Keratinocyte (primary cell): ENCODE results near the gene GDA. TPM values are rescaled to one million over a fixed set of nuclear protein-coding genes. Genes with fewer than 3 reads are reported as not detected.

Source experiments
- DNase-seq: peaks from one replicate; pipeline ENCODE4 v3.0.0-alpha.2; 2011; ENCODE audit warnings: low read depth, missing footprints, low spot score
- FAIRE-seq: peaks from 2 replicates; lab custom pipeline; 2011; peaks lifted over from hg19 to GRCh38; lab: Jason Lieb, UNC
- H2AFZ ChIP-seq: 2 replicates; pipeline ENCODE4 v1.6.0; 2012; ENCODE audit warnings: low read length, control low read depth, inconsistent platforms; ENCODE audit not compliant: control insufficient read depth
- H3K27ac ChIP-seq: 2 replicates; pipeline ENCODE4 v1.5.1; 2011; ENCODE audit warnings: low read length; ENCODE audit not compliant: control insufficient read depth, insufficient read depth
- H3K27me3 ChIP-seq: 3 replicates; pipeline ENCODE4 v1.6.0; 2011; ENCODE audit warnings: low read length; ENCODE audit not compliant: control insufficient read depth, insufficient read depth; ENCODE audit errors: extremely low read depth
- H3K36me3 ChIP-seq, 2 experiments: 2 replicates in 1 of 2; 3 replicates in 1 of 2; pipeline ENCODE4 v1.5.1; 2011; ENCODE audit warnings: low read length in 2 of 2, mild to moderate bottlenecking in 1 of 2; ENCODE audit not compliant: control insufficient read depth in 2 of 2, insufficient read depth in 2 of 2; ENCODE audit errors: extremely low read depth in 1 of 2
- H3K4me1 ChIP-seq: 3 replicates; pipeline ENCODE4 v1.5.1; 2011; ENCODE audit warnings: low read length; ENCODE audit not compliant: control insufficient read depth, insufficient read depth; ENCODE audit errors: extremely low read depth
- H3K4me2 ChIP-seq: 3 replicates; pipeline ENCODE4 v1.6.0; 2011; ENCODE audit warnings: low read depth, low read length; ENCODE audit not compliant: control insufficient read depth, insufficient read depth; ENCODE audit errors: extremely low read depth
- H3K4me3 ChIP-seq, 3 experiments: fragments of 200-600 bp in 1 of 3; sonication (generic) in 1 of 3; 2 replicates in 2 of 3; 3 replicates in 1 of 3; pipeline ENCODE4 v1.5.1; 2011 to 2016; ENCODE audit warnings: low read length in 3 of 3, mild to moderate bottlenecking in 3 of 3, control low read depth in 2 of 3, inconsistent platforms in 1 of 3, low read depth in 1 of 3, mixed read lengths in 1 of 3, mixed run types in 1 of 3, moderate library complexity in 1 of 3; ENCODE audit not compliant: control insufficient read depth in 2 of 3, insufficient read depth in 2 of 3; ENCODE audit errors: extremely low read depth in 1 of 3
- H3K79me2 ChIP-seq: 2 replicates; pipeline ENCODE4 v1.6.0; 2012; ENCODE audit warnings: low read length; ENCODE audit not compliant: control insufficient read depth, insufficient read depth
- H3K9ac ChIP-seq: 3 replicates; pipeline ENCODE4 v1.6.0; 2011; ENCODE audit warnings: low read length; ENCODE audit not compliant: control insufficient read depth, insufficient read depth; ENCODE audit errors: extremely low read depth
- H3K9me1 ChIP-seq: 3 replicates; pipeline ENCODE4 v1.6.0; 2011; ENCODE audit warnings: low read length; ENCODE audit not compliant: control insufficient read depth, insufficient read depth; ENCODE audit errors: extremely low read depth
- H3K9me3 ChIP-seq: 2 replicates; pipeline ENCODE4 v1.5.1; 2012; ENCODE audit warnings: low read depth, low read length; ENCODE audit not compliant: control insufficient read depth
- H4K20me1 ChIP-seq: 3 replicates; pipeline ENCODE4 v1.6.0; 2011; ENCODE audit warnings: low read length; ENCODE audit not compliant: control insufficient read depth, insufficient read depth; ENCODE audit errors: extremely low read depth
- EZH2 ChIP-seq: IDR thresholded peaks from one replicate; pipeline ENCODE4 v1.6.1; 2012; ENCODE audit warnings: inconsistent platforms, mild to moderate bottlenecking, low read length, moderate library complexity
- dilution Hi-C: fragments of 300-500 bp; cut with MboI; formaldehyde crosslinking; loops from one replicate; pipeline ENCODE4 v1.7.0; 2020; ENCODE audit warnings: low sequenced_read_pairs; ENCODE audit not compliant: extremely low pct_ligation_motif_present
- polyA plus RNA-seq, 5 experiments: library from polyadenylated mRNA; depleted of rRNA in 3 of 5; stranded (reverse) in 3 of 5; stranded (forward) in 1 of 5; unstranded in 1 of 5; fragments of >200 nt; gene quantifications; 1 replicate in 1 of 5; 2 replicates in 3 of 5; 3 replicates in 1 of 5; pipeline versions ENCODE4 v1.2.1 to v1.2.3, GENCODE V29; 2011 to 2012; ENCODE audit warnings: missing spikeins in 2 of 5, low read depth in 1 of 5, low replicate concordance in 1 of 5
- small RNA-seq, 3 experiments: library from RNA; depleted of rRNA; stranded (forward); fragments of <200 nt; gene quantifications; one replicate each; pipeline ENCODE3, GENCODE V24; 2012; ENCODE audit warnings: low read depth in 3 of 3, low replicate concordance in 1 of 3; ENCODE audit not compliant: insufficient read length in 3 of 3
- TF ChIP-seq, protein P1 (sequence below), 3 experiments: IDR thresholded peaks in 1 of 3; conservative IDR thresholded peaks in 1 of 3; optimal IDR thresholded peaks in 1 of 3; 2 replicates in 2 of 3; 3 replicates in 1 of 3; pipeline versions ENCODE3 to v1.5.1; 2011; ENCODE audit warnings: low read length in 3 of 3, mild to moderate bottlenecking in 3 of 3, moderate library complexity in 2 of 3, control low read depth in 1 of 3, inconsistent platforms in 1 of 3; ENCODE audit not compliant: insufficient read depth in 2 of 3; ENCODE audit errors: extremely low read depth in 1 of 3

GDA gene
- polyA plus RNA-seq, 1 donor (not counting 4 experiments of a cell fraction or from before 2014, with no cell fraction given): 0.75 TPM

DNA sequence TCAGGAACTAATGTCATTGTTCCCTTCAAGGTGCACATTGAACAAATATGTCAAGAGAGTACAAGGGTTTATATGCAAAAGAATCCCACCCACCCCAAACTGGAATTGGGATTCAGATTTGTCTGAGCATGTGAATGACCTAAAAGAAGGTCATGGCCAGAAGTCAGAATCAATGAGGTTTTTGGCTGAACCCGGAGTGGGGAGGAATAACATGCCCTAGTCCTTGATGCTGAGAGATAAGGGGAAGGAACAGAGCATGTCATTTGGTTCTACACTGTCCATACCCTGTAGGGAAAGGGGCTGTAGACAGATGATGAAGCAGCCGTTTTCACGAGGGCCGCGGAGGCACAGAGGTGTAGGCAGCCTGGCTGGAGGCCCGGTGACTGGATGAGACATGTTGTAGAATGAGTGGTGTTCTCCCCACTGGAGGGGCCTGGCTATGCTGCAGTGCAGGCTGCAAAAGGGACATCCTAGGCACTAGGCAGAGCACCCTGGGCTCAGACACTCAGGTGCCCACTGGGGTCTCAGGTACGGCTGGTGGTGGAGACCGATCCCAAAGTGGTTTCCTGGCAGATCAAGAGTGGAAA lies 149.9 kb downstream of the GDA start:
- no peaks in the 10 kb centered on the region for H3K36me3 ChIP-seq
- TF ChIP-seq, protein P1, sequence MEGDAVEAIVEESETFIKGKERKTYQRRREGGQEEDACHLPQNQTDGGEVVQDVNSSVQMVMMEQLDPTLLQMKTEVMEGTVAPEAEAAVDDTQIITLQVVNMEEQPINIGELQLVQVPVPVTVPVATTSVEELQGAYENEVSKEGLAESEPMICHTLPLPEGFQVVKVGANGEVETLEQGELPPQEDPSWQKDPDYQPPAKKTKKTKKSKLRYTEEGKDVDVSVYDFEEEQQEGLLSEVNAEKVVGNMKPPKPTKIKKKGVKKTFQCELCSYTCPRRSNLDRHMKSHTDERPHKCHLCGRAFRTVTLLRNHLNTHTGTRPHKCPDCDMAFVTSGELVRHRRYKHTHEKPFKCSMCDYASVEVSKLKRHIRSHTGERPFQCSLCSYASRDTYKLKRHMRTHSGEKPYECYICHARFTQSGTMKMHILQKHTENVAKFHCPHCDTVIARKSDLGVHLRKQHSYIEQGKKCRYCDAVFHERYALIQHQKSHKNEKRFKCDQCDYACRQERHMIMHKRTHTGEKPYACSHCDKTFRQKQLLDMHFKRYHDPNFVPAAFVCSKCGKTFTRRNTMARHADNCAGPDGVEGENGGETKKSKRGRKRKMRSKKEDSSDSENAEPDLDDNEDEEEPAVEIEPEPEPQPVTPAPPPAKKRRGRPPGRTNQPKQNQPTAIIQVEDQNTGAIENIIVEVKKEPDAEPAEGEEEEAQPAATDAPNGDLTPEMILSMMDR (optimal IDR thresholded peaks at IDR 0.05 in 1 of 3, IDR thresholded peaks at IDR 0.05 in 1 of 3, conservative IDR thresholded peaks at IDR 0.05 in 1 of 3; ENCODE audit: extremely low read depth in 1 of 3, insufficient read depth in 2 of 3, low read length in 3 of 3): no peak
- TF ChIP-seq EZH2: no peak
- FAIRE-seq: peak; percentile 34
- H3K27ac ChIP-seq: no peak overlapping the region
- H3K4me3 ChIP-seq: no peak overlapping the region
- no peaks in the 10 kb centered on the region for H3K9me3 ChIP-seq
- H3K9me1 ChIP-seq: no peaks in the 10 kb centered on the region
- H3K79me2 ChIP-seq: no peaks in the 10 kb centered on the region
- no peaks in the 10 kb centered on the region for H3K27me3 ChIP-seq
- H3K9ac ChIP-seq: no peak overlapping the region
- H4K20me1 ChIP-seq: no peaks in the 10 kb centered on the region
- H3K4me1 ChIP-seq: peaks cover 6% of the 10 kb centered on the region
- dilution Hi-C loops: no loop called here
- H3K4me2 ChIP-seq: no peak overlapping the region
- DNase-seq: no peak
- peak overlapping the region; percentile 74 for H2AFZ ChIP-seq

DNA sequence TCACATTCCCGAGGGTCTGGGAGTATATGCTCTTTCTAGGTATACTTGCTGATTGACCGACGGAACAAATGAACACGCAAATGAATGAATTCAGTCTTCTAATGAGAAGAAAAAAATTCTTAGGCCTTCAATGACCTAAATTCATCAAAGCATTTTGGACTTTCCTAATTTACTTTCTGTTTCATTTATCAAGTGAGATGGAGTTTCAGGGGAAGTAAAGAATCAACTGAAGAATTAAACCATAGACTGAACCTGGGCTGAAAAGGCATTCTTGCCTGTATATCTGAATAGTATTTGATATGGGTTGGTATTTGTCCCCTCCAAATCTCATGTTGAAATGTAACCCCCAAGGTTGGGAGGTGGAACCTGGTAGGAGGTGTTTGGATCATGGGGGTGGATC lies 151.6 kb downstream of the GDA start:
- Histone ChIP-seq H3K79me2 (no peaks in the 10 kb centered on the region), H3K4me3 (no peak overlapping the region), H3K4me1 (peaks cover 9% of the 10 kb centered on the region), H3K9me1 (no peaks in the 10 kb centered on the region), H3K27me3 (no peaks in the 10 kb centered on the region), H3K9me3 (no peaks in the 10 kb centered on the region), H3K4me2 (no peak overlapping the region), H3K27ac (no peak overlapping the region), H2AFZ (no peak overlapping the region), H4K20me1 (no peaks in the 10 kb centered on the region), H3K36me3 (no peaks in the 10 kb centered on the region), H3K9ac (no peak overlapping the region)
- FAIRE-seq (no peak), DNase-seq (no peak)
- TF ChIP-seq EZH2: no peak
- TF ChIP-seq, protein P1 (optimal IDR thresholded peaks at IDR 0.05 in 1 of 3, IDR thresholded peaks at IDR 0.05 in 1 of 3, conservative IDR thresholded peaks at IDR 0.05 in 1 of 3; ENCODE audit: extremely low read depth in 1 of 3, insufficient read depth in 2 of 3, low read length in 3 of 3): no peak
- dilution Hi-C loops: no loop called here

Small RNA genes lying within 50 kb of the gene (small RNA-seq; reads per million reads assigned to genes)
- gene RNA5SP285: 0 reads per million in 3 experiments

Other genes starting within 250 kb of the GDA start
- 11.5 to 16.3 TPM (median 13.7 TPM) in 3 replicates for gene ABHD17B, start 238.2 kb upstream of the GDA start, polyA plus RNA-seq
- 12.3 to 18.2 TPM (median 17.5 TPM) in 3 replicates for gene C9orf85, start 237.8 kb upstream of the GDA start, polyA plus RNA-seq
- not detected in 3 replicates for gene C9orf57, start 88.8 kb upstream of the GDA start, polyA plus RNA-seq
- gene ZFAND5, start 215.8 kb downstream of the GDA start, polyA plus RNA-seq: 39.2 to 67.9 TPM (median 67.3 TPM) in 3 replicates